ENCODE measurements around the gene GUCY1A2.

GUCY1A2 gene

DNA sequence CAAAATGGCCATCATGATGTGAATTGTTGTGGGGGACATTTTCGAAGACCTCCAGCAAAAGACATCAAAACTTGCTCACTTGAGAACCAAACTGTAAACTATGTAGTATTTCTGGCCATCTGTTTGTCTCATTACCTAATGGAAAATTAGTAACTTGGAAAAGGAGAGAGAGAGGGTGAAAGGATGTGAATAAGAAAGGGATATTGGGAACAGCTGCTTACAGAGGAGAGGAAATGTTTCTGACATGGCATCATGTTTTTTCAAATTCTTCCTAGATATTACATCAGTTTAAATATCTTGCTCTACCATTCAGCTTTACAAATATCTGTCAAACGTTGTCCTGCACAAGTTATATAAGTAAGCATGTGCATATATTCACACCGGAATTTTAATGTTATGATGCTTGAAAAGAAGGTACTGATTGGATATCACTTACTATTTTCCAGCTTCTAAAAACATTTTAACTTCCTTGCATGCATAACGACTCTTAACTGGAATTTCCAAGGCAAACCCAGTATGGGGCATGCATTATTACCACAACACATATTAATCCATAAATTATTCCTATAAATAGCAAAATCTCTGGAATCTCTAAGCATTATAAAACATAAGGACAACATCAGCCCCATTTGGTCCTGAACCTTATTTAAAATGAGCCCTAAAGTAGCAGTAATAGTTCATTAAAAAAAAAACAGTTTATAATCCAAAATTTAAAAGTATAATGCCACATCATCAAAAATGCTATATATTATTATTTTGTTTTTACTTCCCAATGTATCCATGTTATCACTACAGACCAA, 20.0 kb downstream of the GUCY1A2 start:
- no peak for DNase-seq (ENCODE audit: low spot score)

DNA sequence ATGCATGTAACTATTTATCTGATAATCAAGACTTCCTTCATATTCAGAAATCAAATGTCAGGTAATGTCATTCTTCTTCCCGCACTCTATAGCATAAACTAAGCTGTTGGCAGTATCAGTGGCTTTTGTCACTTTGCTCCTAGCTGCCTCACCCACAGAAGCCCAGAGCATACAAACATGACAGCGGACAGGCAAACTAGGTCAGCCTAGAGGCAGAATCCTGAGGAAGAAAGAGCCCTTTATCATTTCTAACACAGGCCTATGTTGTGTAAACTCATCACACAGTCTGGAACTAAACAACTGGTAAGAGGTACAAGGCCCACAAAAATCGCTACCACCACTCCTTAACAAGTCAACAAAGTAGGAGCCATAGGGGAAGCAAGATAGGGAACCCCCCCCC, 21.0 kb downstream of the GUCY1A2 start:
- no peak for DNase-seq (ENCODE audit: low spot score)

DNA sequence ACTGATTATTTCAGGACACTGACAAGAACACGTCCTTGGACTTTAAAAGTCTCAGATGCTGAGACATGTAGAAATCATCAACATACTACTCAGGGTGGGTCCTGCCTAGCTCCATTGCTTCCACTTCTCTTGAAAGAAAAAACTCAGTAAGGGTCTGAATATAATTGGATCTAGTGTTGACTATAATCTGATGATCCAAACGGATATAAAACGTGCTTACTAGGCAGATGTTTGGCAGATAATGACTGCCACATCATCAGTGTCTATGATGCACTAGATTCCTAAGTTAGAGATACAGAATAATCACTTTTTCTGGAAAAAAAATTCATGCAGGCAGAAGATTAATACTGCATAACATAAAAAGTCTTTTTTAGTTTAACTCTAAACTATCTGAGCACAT, 21.6 kb downstream of the GUCY1A2 start:
- DNase-seq (ENCODE audit: low spot score): no peak

DNA sequence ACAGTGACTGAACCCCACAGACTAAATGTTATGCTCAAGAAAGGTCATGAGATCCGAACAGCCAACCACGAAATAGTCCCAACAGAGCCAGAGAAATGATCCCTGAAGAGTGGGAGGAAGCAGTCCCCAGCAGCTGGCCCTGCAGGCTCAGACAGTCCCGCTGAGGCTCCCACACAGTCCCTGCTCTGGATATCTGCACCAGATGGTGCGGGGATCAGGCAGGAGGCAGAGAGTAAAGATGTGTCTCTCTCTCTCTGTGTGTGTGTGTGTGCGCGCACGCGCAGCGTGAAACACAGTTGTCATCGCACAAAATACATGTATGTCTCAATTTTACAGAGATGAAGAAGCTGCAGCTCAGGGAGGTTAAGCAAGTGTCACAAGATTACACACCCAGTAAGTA, 27.9 kb downstream of the GUCY1A2 start:
- DNase-seq (ENCODE audit: low spot score): peak; percentile 89

DNA sequence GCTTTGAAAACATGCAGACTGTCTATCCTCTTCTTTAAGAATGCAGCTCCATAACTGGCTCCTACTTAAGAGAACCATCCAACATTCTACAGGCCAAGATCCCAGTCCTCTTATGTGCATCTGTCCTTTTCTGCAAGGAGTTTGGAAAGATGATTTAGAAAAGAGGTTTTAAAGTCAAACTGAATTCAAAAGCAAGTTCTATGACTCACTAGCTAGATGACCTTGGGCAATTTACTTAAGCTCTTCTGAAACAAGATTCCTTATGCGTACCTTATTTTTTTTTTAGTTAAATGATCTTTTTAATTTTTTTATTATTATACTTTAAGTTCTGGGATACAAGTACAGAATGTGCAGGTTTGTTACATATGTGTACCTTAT, 29.2 kb downstream of the GUCY1A2 start:
- DNase-seq (ENCODE audit: low spot score): no peak

DNA sequence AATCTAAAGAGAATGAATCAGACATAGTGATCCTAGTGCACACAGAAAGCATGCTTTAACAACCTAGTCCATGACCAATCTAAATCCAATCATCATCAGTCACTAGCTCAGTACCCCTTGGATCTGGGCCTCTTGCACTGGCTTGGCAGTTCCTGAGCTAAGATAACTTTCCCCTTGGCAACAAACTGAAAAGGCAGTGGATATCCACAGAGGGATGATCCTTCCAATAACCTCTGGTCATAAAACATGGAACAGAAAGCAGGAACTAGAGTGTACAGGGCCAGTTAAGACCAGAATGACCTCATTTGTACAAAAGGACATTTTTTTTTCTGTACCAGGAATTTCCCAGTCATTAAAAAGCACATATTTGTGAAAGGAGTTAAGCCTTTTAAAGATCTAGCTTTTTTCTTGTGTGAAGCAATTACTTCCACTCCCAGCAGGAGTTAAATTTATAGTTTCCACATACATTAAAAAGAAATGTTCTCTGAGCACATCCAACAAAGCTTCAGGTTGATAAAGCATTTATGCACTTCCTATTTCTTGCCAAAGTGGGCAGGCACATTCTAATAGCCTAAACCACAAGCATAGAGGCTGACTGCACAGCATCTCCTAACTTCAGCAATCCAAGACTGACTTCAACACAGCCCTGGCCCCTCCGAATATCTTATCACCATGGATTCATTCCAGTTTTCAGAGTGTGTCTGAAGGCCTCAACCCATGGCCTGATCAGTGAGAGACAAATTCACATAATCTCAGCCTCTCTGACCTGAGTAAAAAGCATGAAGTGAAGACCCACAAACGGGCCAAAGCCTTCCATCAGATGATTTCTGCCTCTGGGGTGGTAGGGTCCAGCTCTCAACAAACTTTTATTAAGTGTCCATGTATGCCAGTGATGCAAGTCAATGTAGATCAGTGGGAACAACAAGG, 29.9 kb downstream of the GUCY1A2 start:
- no peak for DNase-seq (ENCODE audit: low spot score)

DNA sequence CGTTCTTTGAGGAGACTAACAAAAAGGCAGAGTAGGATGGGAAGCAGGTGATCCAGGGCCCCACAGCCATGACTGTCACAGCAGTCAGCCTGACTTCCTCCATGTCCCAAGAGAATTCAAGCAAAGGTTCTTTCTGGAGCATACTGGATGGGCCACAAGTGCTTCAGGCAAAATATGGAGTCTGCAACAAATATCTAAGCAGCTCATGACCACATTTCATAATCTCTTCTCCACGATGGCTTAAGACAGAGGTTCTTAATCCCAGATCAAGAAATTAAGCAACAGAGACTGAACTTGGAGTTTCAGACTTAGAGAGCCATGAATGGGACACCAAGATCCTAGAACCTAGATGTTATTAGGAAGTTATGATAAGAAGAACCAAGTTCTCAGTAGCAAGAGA, 31.6 kb downstream of the GUCY1A2 start:
- DNase-seq (ENCODE audit: low spot score): no peak

DNA sequence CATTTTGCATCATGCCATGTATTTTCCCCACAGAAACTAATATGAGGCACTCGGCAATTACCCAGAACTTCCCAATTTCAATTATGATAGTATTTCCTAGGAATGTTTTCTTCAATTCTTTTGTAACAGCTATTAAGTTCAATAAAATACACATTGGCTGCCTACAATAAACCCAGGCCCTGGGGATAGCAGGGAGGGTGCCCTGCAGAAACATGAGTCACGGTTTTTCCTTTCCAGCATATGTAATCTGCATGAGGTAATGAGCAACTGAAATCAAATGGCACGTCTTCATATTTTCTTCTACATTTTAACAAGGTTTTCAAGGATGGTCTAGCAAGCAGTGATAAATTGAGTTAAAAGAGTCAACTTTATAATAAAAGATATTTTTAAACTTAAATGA, 32.0 kb downstream of the GUCY1A2 start:
- no peak for DNase-seq (ENCODE audit: low spot score)

DNA sequence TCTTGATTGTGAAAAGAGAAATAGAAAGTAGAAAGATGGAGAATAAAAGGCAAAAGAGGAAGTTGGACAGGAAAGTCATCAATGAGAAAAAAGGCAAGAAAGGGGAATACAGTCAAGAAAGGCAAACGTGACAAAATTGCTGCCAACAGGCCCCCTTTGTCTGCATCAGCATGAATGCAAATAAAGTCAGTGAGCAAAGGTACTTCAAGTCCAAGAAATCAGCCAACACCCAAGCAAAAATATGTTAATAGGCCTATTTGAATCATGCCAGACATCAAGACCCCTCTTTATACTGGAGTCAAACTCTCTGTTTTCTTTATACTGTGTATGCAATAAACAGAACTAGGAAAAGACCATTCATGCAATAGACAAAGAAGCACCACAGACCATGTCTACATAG, 34.3 kb downstream of the GUCY1A2 start:
- DNase-seq (ENCODE audit: low spot score): no peak

DNA sequence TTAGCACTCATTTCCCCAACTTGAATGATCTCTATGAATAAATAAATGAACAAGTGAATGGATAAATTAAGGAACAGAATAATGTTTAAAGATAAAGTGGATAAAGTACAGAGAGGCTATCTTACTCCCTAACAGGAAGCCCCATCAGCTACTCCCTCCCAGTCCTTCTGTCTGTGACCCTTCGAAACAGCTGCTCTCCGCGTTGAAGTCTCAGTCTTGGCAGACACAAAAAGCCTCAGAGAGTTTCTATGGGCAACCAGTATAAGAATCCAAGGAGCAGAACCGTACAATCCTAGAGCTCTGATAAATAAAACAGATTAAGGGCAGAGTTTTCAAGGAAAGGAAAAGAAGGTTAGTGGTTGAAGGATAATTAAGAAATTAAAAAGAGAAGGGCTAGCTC, 35.0 kb downstream of the GUCY1A2 start:
- no peak for DNase-seq (ENCODE audit: low spot score)

DNA sequence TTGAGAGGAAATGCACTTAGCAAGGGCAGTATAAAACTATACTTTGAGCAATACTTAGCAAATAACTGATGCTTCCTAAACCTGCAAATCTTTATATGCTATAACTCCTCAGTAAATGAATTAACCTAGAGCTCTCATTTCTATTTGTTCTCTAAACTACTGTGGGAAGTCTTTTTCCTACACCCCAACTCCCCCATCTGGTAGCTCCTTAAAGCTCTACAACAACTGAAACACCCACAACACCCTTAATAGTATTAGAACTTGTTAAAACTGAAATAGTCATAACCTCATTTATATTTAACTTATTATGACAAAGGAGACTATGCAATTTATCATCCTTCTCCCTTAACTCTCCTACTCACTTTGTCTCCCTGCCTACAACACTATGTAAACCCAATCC, 43.4 kb downstream of the GUCY1A2 start:
- no peak for DNase-seq (ENCODE audit: low spot score)

DNA sequence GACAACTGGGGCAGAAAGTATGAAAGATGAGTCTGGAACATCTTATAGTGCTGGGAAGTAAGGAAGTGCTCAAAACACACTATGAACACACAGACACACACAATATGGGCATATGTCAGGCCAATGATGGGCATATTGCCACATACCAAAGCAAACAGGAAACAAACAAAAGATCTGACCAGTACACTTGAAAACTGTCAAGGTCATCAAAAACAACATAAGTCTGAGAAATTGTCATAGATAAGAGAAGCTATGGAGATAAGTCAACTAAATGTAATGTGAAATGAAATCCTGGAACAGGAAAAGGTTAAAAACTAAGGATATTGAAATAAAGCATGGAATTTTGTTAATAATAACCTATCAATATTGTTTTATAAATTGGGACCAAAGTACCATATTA, 46.4 kb downstream of the GUCY1A2 start:
- DNase-seq (ENCODE audit: low spot score): no peak

DNA sequence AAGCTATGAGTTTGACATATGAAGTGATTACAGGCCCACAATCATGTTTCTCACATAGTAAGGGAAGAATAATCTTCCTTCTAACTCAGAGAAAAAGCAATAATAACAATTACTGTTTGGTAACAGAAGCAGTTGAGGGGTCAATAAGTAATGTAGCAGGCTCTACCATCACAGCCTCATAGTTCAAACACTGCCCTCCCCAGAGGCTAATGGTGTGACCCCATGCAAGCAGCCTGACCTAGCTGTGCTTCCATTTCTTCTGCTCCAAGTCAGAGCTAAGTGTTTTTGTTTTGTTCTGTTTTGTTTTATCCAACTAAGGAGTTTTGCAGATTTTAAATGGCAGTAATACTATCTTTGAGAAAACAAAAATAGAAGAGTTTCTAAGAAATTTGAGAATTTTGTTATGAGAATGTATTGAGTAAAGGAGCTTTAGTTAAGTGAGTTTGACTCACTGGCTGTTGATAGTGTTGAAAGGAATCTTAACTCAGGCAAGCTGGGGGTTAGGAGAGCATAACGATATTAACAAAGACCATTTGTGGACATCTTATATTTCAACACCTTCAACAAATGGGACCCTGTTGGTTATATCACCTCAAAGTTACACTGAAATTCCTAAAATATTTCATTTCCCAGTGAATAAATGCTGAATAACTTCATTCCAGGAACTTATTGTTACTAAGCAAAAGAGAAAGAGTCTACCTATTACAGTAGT, 48.5 kb downstream of the GUCY1A2 start:
- DNase-seq (ENCODE audit: low spot score): no peak

DNA sequence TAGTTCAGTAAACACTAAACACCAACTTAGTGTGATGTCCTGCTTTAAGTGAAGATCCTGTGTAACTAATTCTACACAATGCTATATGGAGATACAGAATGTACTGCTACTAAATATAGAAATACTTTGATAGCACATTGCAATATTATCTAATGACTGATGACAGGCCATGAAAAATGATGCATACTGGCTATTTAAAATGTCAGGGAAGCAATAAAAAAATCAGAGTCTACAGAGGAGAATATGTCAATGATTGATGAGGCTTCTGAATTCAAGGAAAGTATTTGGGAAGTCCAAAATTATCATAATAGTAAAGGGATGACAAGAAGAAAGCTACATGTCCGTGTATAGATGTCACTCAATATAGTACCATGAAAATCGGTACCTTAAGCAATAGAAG, 55.3 kb downstream of the GUCY1A2 start:
- no peak for DNase-seq (ENCODE audit: low spot score)

DNA sequence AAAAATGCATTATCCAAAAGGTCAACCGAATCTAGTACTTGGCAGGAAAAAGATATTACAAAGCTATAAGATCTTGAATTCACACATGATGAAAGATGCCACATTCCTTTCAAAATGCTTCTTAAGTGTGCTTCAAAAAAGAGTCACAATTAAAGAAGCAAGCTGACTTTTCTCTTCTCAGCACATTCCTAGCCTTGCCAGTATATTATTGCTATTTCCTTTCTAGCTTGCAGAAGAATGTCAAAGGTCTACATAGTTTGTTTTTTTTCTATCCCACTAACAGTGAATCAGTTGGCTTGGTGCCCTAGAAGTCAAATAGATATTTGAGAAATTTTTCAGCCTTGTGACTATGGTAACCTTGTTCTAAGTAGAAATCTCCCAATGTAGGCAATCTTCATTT, 56.8 kb downstream of the GUCY1A2 start:
- no peak for DNase-seq (ENCODE audit: low spot score)

DNA sequence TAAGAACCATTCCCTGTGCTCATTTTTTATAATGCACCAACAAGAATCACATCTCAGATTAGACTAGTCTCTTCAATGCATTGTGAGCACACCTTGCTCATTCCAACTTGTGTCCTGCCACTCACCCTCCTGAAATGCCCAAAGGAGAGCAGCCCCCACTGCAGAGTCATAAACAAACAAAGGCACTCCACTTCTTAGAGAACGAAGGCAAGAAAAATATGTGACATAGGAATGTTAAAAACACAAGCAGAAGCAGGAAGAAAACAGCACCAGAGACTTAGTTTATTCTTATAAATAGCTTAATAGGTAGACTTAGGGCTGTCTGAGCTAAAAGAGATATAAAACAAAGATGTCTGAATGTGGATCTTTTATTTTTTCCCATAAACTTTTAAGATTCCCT, 57.2 kb downstream of the GUCY1A2 start:
- DNase-seq (ENCODE audit: low spot score): no peak

DNA sequence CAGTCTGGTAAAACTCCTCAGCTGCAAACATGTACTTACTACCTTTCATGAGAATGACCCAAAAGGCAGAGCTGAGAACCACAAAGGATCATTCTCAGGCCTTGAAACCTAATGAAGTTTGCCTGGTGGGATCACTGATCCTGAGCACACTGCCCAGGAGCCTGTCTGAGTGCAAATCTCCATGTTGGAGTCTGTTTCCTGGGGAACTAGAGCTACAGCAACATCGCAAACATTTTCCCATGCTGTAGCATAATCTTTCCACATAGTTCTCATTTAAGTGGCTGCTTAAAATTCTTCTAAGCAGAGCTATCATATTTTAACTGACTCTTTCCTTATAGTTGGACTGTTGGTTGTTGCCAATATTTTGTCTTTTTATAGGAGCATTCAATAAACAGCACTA, 58.5 kb downstream of the GUCY1A2 start:
- DNase-seq (ENCODE audit: low spot score): no peak

DNA sequence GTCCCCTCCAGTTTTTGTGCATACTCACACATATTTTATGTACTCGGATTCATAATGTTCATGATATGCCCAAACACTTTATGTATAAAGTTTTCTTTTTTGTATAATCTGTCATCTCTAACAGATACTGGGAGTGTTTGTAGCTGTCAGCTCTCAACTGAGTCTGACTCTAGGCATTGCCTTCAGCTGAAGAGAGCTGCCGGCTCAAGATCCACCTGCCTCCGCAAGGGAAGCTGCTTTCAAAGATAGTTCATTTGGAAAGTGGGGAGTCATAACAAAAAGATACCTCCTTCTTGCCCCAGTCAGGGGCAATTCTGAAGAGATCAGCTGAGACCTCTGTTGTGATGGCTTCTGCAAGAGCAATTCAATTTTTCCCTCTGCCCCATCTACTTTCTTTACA, 58.9 kb downstream of the GUCY1A2 start:
- no peak for DNase-seq (ENCODE audit: low spot score)

DNA sequence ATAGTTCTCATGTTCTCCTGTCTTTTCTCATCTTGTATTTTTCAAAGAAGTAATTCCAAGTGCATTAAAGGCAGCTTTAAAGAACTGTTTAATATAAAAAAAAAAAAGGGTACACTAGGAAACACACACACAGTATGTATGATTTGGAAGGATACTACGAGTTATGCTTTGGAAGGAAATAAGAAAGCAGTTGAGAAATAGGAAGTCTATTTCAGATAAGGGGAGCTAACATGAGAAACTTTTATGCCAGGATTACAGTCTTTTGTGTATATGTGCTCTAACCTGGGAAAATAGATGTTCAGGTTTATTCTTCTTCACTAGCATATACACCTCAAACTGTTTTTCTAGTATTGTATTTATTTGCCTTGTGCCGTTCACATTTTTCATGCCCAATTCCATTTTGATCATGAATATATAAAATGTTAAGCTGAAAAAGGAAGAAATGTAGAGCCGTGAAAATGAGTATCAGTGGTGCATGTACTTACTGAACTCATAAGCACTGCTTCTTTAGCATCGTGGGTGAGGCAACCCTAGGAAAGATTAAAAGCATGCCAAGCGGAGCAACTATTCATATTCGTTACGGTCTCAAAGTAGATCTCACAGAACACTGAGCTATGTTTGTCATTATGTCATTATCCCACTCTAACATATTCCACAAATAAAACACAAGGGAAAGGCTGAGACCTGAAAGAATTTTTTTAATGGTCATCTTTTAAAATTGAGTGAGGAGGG, 59.6 kb downstream of the GUCY1A2 start:
- no peak for DNase-seq (ENCODE audit: low spot score)

DNA sequence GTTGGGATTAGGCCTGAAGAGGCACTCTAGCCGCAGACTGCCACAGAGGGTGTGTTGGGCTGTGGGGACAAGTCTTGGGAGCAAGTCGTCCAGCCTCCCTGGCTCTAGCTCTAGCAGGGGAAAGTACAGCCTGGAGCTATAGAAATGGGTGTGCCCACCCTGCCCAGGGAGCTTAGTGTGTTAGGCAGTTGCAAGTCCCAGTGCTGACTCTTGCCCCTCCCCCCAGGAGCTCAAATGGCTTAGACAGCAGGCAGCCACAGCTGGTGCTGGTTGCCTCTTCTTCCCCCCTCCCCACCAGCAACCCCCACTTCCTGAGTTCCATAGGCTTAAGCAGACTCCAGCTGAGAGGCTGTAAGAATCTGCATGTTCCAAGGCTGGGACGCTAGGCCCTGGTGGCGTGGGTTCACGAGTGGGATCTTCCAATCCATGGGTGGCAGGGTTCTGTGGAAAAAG, 61.2 kb downstream of the GUCY1A2 start:
- peak; percentile 61 for DNase-seq (ENCODE audit: low spot score)

DNA sequence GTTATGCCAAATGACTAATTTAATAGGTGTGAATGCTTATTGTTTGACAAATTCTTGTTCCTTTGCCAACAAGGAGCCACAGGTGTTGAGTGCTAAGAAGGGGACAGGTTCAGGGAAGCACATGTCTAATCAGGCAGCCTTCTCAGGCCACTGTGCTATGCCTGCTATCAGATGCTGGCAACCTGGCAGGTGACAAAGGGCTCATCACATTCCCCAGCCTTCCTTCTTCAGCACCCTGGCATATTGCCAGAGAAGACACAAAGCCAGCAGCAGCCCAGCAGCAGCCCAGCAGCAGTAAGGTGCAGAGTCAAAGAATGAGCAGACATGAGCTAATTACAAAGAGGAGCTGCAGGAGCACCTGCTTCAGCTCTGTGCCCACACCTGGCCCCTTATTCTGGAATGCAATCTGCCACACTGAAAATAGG, 68.2 kb downstream of the GUCY1A2 start:
- DNase-seq (ENCODE audit: low spot score): peak; percentile 24

DNA sequence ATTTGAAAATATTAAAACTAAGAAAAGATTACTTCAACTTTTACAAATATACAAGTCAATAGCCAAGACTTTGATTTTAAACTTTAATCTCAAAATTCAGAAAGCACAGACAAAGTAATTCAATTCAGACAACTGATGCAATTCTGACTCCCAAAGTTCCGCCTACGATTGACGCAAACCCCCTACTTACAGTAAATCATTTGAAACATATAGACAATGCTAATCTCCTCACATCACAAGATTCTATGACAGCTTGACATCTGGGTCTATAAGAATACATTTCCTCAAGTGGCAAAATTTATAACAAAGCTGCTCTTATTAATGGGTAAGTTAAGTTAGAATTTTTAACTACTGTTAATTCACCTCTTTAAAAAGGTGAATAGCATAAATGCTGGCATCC, 75.2 kb downstream of the GUCY1A2 start:
- no peak for DNase-seq (ENCODE audit: low spot score)

Data from D341Med (cell line).